PC-3 (cell line): ENCODE measurements around the gene ANKDD1A.

Experiments used
- EZH2 ChIP-seq: fragments of 300-600 bp; sonication (generic); IDR thresholded peaks from one replicate; pipeline ENCODE4 v1.6.1; 2017; ENCODE audit warnings: antibody characterized with exemption, mild to moderate bottlenecking, low read length; ENCODE audit not compliant: unreplicated experiment
- EZH2phosphoT487 ChIP-seq: fragments of 300-600 bp; sonication (generic); IDR thresholded peaks from 2 replicates; pipeline ENCODE4 v1.6.1; 2018; ENCODE audit warnings: mild to moderate bottlenecking, antibody characterized with exemption, low read length, borderline replicate concordance
- TF ChIP-seq, protein P1 (sequence below): fragments of 300-600 bp; sonication (generic); conservative IDR thresholded peaks from 2 replicates; pipeline ENCODE4 v1.5.1; 2017; ENCODE audit warnings: antibody characterized with exemption, low read depth, mild to moderate bottlenecking, low read length

DNA sequence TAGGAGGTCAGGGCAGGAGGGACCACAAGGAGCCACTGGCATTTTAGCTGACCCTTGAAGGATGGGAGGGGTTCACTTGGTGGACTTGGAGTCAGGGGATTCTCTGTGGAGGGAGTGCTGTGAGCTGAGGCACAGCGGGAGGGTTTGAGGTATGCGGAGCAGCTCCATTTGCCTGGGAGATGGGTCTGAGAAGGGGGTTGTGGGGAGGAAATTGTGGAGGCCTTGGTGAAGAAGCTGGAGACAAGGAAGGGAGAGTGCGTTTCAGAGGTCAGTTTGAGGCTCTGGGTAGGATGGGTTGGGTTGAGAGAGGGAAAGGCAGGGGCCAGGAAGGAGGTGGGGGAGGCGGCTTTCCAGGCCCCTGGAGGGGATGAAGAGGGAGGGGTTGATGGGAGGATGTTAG is 49.7 kb upstream of the ANKDD1A start:
- TF ChIP-seq, protein P1, sequence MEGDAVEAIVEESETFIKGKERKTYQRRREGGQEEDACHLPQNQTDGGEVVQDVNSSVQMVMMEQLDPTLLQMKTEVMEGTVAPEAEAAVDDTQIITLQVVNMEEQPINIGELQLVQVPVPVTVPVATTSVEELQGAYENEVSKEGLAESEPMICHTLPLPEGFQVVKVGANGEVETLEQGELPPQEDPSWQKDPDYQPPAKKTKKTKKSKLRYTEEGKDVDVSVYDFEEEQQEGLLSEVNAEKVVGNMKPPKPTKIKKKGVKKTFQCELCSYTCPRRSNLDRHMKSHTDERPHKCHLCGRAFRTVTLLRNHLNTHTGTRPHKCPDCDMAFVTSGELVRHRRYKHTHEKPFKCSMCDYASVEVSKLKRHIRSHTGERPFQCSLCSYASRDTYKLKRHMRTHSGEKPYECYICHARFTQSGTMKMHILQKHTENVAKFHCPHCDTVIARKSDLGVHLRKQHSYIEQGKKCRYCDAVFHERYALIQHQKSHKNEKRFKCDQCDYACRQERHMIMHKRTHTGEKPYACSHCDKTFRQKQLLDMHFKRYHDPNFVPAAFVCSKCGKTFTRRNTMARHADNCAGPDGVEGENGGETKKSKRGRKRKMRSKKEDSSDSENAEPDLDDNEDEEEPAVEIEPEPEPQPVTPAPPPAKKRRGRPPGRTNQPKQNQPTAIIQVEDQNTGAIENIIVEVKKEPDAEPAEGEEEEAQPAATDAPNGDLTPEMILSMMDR, result no peak
- TF ChIP-seq EZH2, result no peak
- TF ChIP-seq EZH2phosphoT487, result no peak
